Transverse colon (tissue), 3 donors: ENCODE measurements around the gene CD82.

ENCODE experiments used
- POLR2A ChIP-seq: fragments of 450-650 bp; IDR thresholded peaks from one replicate; pipeline ENCODE4 v1.6.1; 2016; ENCODE audit warnings: antibody characterized with exemption, mild to moderate bottlenecking, moderate library complexity
- TF ChIP-seq, protein P1 (sequence below), 5 experiments: fragments of 200-600 bp in 3 of 5; fragments of 450-650 bp in 2 of 5; sonication (generic) in 3 of 5; IDR thresholded peaks; 1 replicate in 2 of 5; 2 replicates in 3 of 5; pipeline ENCODE4 v1.5.1; 2016 to 2017; ENCODE audit warnings: antibody characterized with exemption in 5 of 5, inconsistent platforms in 3 of 5, mild to moderate bottlenecking in 2 of 5, moderate library complexity in 1 of 5

DNA sequence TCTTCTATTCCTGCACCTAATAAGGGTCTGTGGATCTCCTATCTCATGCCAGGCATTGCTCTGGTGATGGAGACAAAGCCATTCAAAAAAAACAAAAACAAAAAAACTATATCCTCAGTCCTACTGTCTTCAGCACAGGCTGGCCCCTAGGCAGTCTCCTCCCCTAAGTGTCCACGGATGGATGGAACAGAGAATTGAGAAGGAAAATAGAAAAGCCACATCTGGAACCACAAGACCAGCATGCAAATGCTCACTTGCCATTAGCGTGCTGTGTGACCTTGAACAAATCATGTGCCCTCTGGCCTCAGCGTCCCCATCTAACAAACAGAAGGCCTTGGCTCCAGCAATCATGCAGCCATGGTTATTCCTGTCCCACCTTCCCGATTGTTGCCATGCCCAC, 32.7 kb upstream of the CD82 start:
- TF ChIP-seq POLR2A = no peak
- TF ChIP-seq, protein P1, sequence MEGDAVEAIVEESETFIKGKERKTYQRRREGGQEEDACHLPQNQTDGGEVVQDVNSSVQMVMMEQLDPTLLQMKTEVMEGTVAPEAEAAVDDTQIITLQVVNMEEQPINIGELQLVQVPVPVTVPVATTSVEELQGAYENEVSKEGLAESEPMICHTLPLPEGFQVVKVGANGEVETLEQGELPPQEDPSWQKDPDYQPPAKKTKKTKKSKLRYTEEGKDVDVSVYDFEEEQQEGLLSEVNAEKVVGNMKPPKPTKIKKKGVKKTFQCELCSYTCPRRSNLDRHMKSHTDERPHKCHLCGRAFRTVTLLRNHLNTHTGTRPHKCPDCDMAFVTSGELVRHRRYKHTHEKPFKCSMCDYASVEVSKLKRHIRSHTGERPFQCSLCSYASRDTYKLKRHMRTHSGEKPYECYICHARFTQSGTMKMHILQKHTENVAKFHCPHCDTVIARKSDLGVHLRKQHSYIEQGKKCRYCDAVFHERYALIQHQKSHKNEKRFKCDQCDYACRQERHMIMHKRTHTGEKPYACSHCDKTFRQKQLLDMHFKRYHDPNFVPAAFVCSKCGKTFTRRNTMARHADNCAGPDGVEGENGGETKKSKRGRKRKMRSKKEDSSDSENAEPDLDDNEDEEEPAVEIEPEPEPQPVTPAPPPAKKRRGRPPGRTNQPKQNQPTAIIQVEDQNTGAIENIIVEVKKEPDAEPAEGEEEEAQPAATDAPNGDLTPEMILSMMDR (IDR thresholded peaks at IDR 0.05) = no peak
